Ascending aorta (tissue), 2 donors: ENCODE data around the gene TSEN2. TPM values are rescaled to one million over a fixed set of nuclear protein-coding genes. Genes with fewer than 3 reads are reported as not detected.
A peak's percentile ranks its signal among the peaks of the same experiment; 100 is the strongest.
"Not testable (repeated sequence)": the region's sequence is repeated elsewhere in the genome, so short reads cannot be mapped to it uniquely, and the experiment has no call there.

Source experiments
- DNase-seq, 2 donors: peaks; one replicate each; pipeline ENCODE4 v3.0.0-alpha.2; 2019; ENCODE audit warnings: low spot score in 2 of 2
- H3K27ac ChIP-seq, 2 donors: fragments of 200-600 bp; sonication (generic); one replicate each; pipeline ENCODE4 v1.5.1; 2016 to 2017; ENCODE audit warnings: mild to moderate bottlenecking in 1 of 2
- H3K27me3 ChIP-seq: fragments of 200-600 bp; sonication (generic); one replicate; pipeline ENCODE4 v1.5.1; 2017
- H3K36me3 ChIP-seq, 2 donors: fragments of 200-600 bp; sonication (generic); one replicate each; pipeline ENCODE4 v1.5.1; 2016
- H3K4me1 ChIP-seq, 2 donors: fragments of 200-600 bp; sonication (generic); one replicate each; pipeline ENCODE4 v1.5.1; 2016 to 2017; ENCODE audit warnings: mild to moderate bottlenecking in 1 of 2
- H3K4me3 ChIP-seq, 2 donors: fragments of 200-600 bp; sonication (generic); one replicate each; pipeline ENCODE4 v1.5.1; 2016 to 2017; ENCODE audit warnings: mild to moderate bottlenecking in 1 of 2
- H3K9me3 ChIP-seq, 2 donors: fragments of 200-600 bp; sonication (generic); one replicate each; pipeline ENCODE4 v1.5.1; 2016
- intact Hi-C: fragments of 100-400 bp; cut with DNase I; formaldehyde crosslinking; loops from one replicate; pipeline ENCODE4 v1.15.1; 2023
- total RNA-seq: library from RNA; depleted of rRNA; stranded (reverse); fragments of >200 nt; gene quantifications from one replicate; pipeline ENCODE4 v1.1.0, GENCODE V29; 2016
- TF ChIP-seq, protein P1 (sequence below), 3 experiments: fragments of 200-600 bp in 2 of 3; fragments of 450-650 bp in 1 of 3; sonication (generic) in 2 of 3; IDR thresholded peaks; one replicate each; pipeline ENCODE4 v1.5.1; 2016 to 2019; ENCODE audit warnings: antibody characterized with exemption in 3 of 3, mild to moderate bottlenecking in 1 of 3, moderate library complexity in 1 of 3

TSEN2 gene
- total RNA-seq, 1 donor from 2014 or later = 6.3 TPM

DNA sequence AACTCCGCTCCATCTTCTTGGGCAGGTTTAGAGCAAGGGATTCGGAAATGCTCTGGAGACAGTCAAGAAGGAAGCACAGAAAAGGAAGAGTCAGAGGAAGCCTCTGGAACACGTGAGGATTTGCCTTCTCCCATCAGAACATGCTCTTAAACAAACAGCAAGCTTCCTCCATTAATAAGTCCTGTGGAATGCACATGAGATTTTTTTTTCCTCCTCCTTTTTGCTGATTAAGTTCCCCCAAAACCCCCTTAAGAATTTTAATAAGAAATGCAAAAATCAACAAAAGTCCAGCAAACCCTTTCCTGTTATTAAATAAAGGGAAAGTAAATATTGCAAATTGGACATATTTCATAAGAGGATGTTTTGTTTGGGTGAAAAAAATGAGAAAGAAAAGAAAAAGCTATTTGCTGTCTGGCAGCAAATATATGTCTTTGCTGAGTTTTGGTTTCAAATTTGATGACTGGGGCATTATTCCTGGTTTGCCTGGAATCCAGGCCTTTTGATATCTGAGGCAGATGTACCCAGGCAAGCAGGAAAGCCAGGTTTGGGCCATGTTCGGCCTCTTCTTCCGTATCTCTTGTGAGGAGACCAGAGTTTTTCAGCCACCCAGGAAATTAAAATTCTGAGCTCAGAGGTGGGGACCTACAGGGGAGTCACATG, 7.9 kb upstream of the TSEN2 start:
- DNase-seq = no peak
- no peak overlapping the region for H3K4me3 ChIP-seq
- TF ChIP-seq, protein P1, sequence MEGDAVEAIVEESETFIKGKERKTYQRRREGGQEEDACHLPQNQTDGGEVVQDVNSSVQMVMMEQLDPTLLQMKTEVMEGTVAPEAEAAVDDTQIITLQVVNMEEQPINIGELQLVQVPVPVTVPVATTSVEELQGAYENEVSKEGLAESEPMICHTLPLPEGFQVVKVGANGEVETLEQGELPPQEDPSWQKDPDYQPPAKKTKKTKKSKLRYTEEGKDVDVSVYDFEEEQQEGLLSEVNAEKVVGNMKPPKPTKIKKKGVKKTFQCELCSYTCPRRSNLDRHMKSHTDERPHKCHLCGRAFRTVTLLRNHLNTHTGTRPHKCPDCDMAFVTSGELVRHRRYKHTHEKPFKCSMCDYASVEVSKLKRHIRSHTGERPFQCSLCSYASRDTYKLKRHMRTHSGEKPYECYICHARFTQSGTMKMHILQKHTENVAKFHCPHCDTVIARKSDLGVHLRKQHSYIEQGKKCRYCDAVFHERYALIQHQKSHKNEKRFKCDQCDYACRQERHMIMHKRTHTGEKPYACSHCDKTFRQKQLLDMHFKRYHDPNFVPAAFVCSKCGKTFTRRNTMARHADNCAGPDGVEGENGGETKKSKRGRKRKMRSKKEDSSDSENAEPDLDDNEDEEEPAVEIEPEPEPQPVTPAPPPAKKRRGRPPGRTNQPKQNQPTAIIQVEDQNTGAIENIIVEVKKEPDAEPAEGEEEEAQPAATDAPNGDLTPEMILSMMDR (IDR thresholded peaks at IDR 0.05) = no peak
- H3K27me3 ChIP-seq = no peaks in the 10 kb centered on the region
- intact Hi-C loops = no loop called here
- peaks cover 0 to 6% of the 10 kb centered on the region in 2 donors for H3K4me1 ChIP-seq
- H3K36me3 ChIP-seq = no peaks in the 10 kb centered on the region
- no peaks in the 10 kb centered on the region for H3K9me3 ChIP-seq
- peak overlapping the region; percentile 9 to 10 for H3K27ac ChIP-seq

DNA sequence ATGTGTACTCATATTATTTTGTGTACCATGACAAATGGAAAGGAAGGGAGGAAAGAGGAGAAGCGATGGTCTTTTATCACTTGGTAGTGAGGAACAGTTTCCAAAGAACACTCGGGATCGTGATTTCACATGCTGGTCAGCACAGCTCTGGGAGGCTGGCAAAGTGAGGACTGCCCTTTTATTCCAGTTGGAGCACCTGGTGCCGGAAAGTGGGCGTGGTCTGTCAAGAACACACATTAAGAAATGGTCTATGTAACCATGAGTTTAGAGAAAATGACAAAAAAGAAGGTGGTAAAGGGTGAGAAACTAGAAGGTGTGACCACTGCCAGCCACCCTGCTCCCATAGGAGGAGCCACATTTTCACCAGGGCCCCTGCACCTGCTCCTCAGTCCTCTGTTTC, 7.0 kb upstream of the TSEN2 start:
- Histone ChIP-seq H3K9me3 (no peaks in the 10 kb centered on the region), H3K27ac (no peak overlapping the region), H3K27me3 (no peaks in the 10 kb centered on the region), H3K4me1 (peaks cover 0 to 6% of the 10 kb centered on the region in 2 donors), H3K36me3 (no peaks in the 10 kb centered on the region), H3K4me3 (no peak overlapping the region)
- DNase-seq = no peak
- intact Hi-C loops = no loop called here
- TF ChIP-seq, protein P1 (IDR thresholded peaks at IDR 0.05) = no peak

DNA sequence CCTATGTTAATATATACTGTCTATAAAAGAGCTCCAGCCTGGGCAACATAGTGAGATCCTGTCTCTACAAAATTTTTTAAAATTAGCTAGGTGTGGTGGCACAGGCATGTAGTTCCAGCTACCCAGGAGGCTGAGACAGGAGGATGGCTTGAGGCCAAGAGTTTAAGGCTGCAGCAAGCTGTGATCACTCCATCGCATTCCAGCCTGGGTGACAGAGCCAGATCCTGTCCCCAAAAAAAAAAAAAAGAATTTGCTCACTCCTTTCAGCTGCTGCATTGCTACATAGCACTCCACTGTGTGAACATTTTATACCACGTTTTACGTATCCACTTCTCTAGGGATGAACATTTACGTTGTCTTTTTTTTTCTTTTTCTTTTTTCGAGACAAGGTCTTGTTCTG, 6.0 kb upstream of the TSEN2 start:
- Histone ChIP-seq H3K27ac (no peak overlapping the region), H3K4me1 (peaks cover 2 to 6% of the 10 kb centered on the region in 2 donors), H3K4me3 (no peak overlapping the region), H3K36me3 (no peaks in the 10 kb centered on the region), H3K27me3 (no peaks in the 10 kb centered on the region), H3K9me3 (no peaks in the 10 kb centered on the region)
- intact Hi-C loops = no loop called here
- no peak for DNase-seq
- TF ChIP-seq, protein P1 (IDR thresholded peaks at IDR 0.05) = no peak

DNA sequence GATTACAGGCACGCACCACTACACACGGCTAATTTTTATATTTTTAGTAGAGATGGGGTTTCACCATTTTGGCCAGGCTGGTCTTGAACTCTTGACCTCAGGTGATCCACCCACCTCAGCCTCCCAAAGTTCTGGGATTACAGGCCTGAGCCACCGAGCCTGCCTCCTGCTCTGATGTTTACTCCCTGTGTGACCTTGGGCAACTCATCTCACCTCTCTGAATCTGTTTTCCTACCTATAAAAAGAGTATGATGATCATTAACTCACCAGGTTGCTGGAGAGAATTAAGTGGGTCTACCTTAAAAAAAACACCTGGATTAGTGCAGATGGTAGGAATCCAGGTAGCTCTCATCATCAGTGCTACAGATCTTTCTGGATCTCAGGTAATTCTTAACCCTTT, 5.1 kb upstream of the TSEN2 start:
- H3K36me3 ChIP-seq, H3K27ac ChIP-seq, H3K27me3 ChIP-seq, H3K9me3 ChIP-seq, H3K4me1 ChIP-seq, H3K4me3 ChIP-seq, DNase-seq: not testable (repeated sequence)
- intact Hi-C loops = loop anchor here (1.0 kb wide), 1 partner anchor 344 kb away; no protein-coding TSS in a partner anchor

DNA sequence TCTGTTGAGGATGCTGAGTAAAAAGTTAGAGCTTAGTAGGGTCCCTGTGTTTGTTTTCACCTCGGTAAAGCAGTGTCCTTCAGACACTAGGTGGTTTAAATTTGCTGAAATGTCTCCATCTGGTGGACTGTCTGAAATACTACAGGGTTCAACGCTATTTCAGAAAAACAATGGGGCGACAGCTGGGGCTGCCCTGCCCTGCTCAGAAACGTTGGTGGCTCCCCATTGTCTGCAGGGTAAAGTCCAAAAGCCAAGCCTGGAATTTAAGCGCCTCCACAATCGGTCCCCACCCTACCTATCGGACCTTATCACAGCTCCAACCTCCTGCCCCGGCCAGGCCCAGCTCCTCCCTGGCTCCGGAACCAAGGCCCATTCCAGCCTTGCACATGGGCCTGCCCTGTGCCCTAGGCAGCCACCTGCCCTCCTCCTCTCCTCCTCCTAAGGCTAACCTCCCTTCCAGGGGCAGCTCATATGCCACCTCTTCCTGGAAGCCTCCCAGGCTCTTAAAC, 4.3 kb upstream of the TSEN2 start:
- peaks cover 8 to 12% of the 10 kb centered on the region in 2 donors for H3K4me1 ChIP-seq
- TF ChIP-seq, protein P1 (IDR thresholded peaks at IDR 0.05) = peak; percentile 67 to 79 (median 77)
- intact Hi-C loops = loop anchor here (1.0 to 10.0 kb wide), 6 partner anchors 193 to 1662 kb away; partner anchors contain the start of genes PPARG and RPL32
- no peak for DNase-seq
- no peak overlapping the region for H3K27ac ChIP-seq
- no peaks in the 10 kb centered on the region for H3K36me3 ChIP-seq
- H3K4me3 ChIP-seq = no peak overlapping the region
- no peaks in the 10 kb centered on the region for H3K27me3 ChIP-seq
- no peaks in the 10 kb centered on the region for H3K9me3 ChIP-seq

DNA sequence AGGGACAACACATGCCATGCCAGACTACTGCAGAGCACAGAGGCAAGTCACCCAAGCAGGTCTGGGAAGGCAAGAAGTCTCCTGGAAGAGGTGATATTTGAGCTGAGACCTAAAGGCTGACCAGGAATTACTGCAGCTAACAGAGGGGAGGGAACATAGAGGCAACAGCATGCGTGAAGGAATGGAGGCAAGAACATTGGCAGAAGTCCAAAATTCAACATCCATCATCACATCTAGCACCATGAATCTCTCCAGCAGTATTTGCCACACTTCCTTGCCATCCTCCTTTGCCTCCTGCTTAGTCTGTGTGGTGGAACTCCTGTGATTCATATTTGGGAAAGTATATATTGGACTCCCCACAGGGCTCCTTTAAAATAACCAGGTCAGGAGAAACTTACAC, 870 bp upstream of the TSEN2 start:
- Histone ChIP-seq H3K4me1 (peaks cover 8 to 10% of the 10 kb centered on the region in 2 donors), H3K36me3 (no peaks in the 10 kb centered on the region), H3K4me3 (peak overlapping the region in 1 of 2 donors; percentile 79), H3K9me3 (no peaks in the 10 kb centered on the region), H3K27me3 (no peaks in the 10 kb centered on the region), H3K27ac (peak overlapping the region in 1 of 2 donors; percentile 46)
- TF ChIP-seq, protein P1 (IDR thresholded peaks at IDR 0.05) = no peak
- intact Hi-C loops = loop anchor here (1.0 to 10.0 kb wide), 6 partner anchors 196 to 1659 kb away; partner anchors contain the start of genes PPARG and RPL32
- no peak for DNase-seq
